GM19193 (cell line): ENCODE measurements around the gene SAXO1.

Source experiments
- POLR2A ChIP-seq: IDR thresholded peaks from 4 replicates; pipeline ENCODE4 v1.6.1; 2011; ENCODE audit not compliant: insufficient read depth, insufficient read length; ENCODE audit errors: extremely low read depth

Gene SAXO1

GRCh38 chr9:18887546-18887945 is 145.5 kb downstream of the SAXO1 start:
- TF ChIP-seq POLR2A: no peak

GRCh38 chr9:18881758-18882157 is 151.3 kb downstream of the SAXO1 start:
- TF ChIP-seq POLR2A: no peak

- TF ChIP-seq POLR2A: no peak
Observed at GRCh38 chr9:18877984-18878383, 155.0 kb downstream of the SAXO1 start.
